Hepatocyte (in vitro differentiated cells): ENCODE measurements around the gene SH3GL3.

ENCODE experiments used
- CTCF ChIP-seq: fragments of 200-600 bp; sonication (generic); IDR thresholded peaks from 2 replicates; pipeline ENCODE4 v1.5.1; 2016; ENCODE audit warnings: antibody characterized with exemption, mild to moderate bottlenecking; ENCODE audit not compliant: poor library complexity
- EZH2 ChIP-seq: fragments of 200-600 bp; sonication (generic); IDR thresholded peaks from 2 replicates; pipeline ENCODE4 v1.6.1; 2016; ENCODE audit warnings: antibody characterized with exemption, mild to moderate bottlenecking, borderline replicate concordance
- EZH2phosphoT487 ChIP-seq: fragments of 200-600 bp; sonication (generic); IDR thresholded peaks from one replicate; pipeline ENCODE4 v1.6.1; 2018; ENCODE audit warnings: antibody characterized with exemption, mild to moderate bottlenecking, low read depth, moderate library complexity; ENCODE audit not compliant: unreplicated experiment, severe bottlenecking

GRCh38 chr15:83659417-83659812, 212.3 kb downstream of the SH3GL3 start:
- no peak for TF ChIP-seq CTCF
- no peak for TF ChIP-seq EZH2
- no peak for TF ChIP-seq EZH2phosphoT487
